Omental fat pad (tissue), 4 donors: ENCODE results near the gene SLC25A24. TPM values are rescaled to one million over a fixed set of nuclear protein-coding genes. Genes with fewer than 3 reads are reported as not detected.

ENCODE experiments used
- ATAC-seq: fragments of 150-250 bp; one replicate; pipeline ENCODE4 v1.9.1; 2016; ENCODE audit warnings: mild to moderate bottlenecking, moderate library complexity; ENCODE audit not compliant: low FRiP score
- DNase-seq: peaks from one replicate; pipeline ENCODE4 v3.0.0-alpha.2; 2019; ENCODE audit warnings: low spot score
- CTCF ChIP-seq, 3 donors: fragments of 450-650 bp; IDR thresholded peaks; one replicate each; pipeline ENCODE4 v1.5.1; 2016 to 2017; ENCODE audit warnings: antibody characterized with exemption in 3 of 3, mild to moderate bottlenecking in 3 of 3, moderate library complexity in 2 of 3
- total RNA-seq, 4 donors: library from RNA; depleted of rRNA; stranded (reverse); fragments of >200 nt; gene quantifications; one replicate each; pipeline ENCODE4 v1.1.0, GENCODE V29; 2016

Gene SLC25A24
- total RNA-seq, 4 donors from 2014 or later = 25.8 to 46.0 (median 41.6) TPM

DNA sequence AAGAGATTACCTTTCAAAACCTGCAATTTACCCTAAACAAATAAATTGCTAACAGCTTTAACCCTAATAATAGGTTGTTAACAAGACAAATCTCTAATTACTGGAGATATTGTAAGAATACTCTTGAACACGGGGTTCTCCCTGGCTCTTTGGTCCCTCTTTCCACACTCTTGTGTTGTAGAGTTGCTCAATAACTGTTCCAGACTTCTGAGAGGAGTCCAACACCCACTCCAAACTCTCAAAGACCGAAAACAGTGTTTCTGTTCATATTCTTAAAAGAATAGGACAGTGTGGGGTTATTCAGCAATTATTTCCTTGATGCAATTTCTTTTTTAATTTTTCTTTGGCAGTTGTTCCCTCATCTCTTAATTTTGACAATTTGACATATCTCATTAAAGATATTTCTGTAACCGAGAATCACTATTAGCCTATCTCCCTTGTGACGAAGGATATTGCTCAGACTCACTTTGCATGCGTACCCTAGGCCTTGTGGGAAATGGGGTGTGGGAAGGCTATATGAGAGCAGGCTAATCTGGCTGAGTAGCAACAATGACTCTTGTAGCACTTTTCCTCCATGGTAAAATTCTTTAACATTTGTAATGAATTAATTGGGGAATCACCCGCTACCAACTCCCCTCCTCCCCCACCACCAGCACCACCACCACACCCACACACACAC, 90.7 kb downstream of the SLC25A24 start:
- TF ChIP-seq CTCF (IDR thresholded peaks at IDR 0.05) = no peak
- ATAC-seq (no peak), DNase-seq (no peak)

DNA sequence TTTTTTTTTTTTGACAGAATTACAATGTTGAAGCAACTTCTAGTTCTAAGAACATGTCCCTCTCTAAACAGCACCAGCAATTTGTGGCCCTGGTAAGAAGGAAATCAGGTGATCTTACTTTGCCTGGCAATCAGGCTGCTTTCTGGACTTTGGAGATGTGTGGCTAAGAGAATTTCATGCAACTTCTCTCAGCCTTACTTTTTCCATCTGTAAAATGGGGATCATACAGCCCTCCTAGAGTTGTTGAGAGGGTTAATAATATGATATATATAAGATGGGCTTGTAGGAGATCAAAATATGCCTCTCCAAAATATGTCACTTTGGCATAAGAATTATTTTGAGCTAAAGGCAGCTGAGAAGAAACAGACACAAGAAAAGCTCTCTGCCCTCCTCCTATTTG, 92.0 kb downstream of the SLC25A24 start:
- no peak for TF ChIP-seq CTCF (IDR thresholded peaks at IDR 0.05)

GRCh38 chr1:108107658-108108057, 92.5 kb downstream of the SLC25A24 start:
- ATAC-seq (no peak), DNase-seq (no peak)
- TF ChIP-seq CTCF (IDR thresholded peaks at IDR 0.05) = no peak

More for the DNA sequence above, 92.0 kb downstream of the SLC25A24 start:
- no peak for DNase-seq
- no peak for ATAC-seq

DNA sequence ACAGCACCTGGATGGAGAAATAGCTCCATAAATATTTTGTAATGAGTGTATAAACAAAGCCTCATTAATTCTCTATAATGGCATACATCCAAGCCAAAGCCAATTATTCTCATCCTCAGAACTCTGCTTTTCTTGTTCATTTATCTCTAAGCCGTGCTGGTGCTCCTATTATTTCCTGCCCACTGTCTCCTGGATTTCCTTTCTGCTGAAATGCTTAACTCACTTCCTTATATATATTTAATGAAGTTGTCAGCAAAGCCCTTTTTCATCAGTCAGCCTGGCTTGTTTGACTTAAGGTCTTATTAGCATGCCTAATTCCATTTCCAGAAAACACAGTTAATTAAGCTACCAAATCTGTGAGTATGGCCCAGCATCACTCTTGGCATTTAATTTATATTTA, 93.4 kb downstream of the SLC25A24 start:
- no peak for ATAC-seq
- DNase-seq = no peak
- TF ChIP-seq CTCF (IDR thresholded peaks at IDR 0.05) = no peak

- DNase-seq (no peak), ATAC-seq (no peak)
- no peak for TF ChIP-seq CTCF (IDR thresholded peaks at IDR 0.05)
Observed at GRCh38 chr1:108100148-108100547, 100.0 kb downstream of the SLC25A24 start.

- DNase-seq (no peak), ATAC-seq (no peak)
- no peak for TF ChIP-seq CTCF (IDR thresholded peaks at IDR 0.05)
Observed at GRCh38 chr1:108097018-108097417, 103.1 kb downstream of the SLC25A24 start.

- ATAC-seq = no peak
- no peak for DNase-seq
- no peak for TF ChIP-seq CTCF (IDR thresholded peaks at IDR 0.05)
Observed at GRCh38 chr1:108096089-108096488, 104.1 kb downstream of the SLC25A24 start.
